Cortex of kidney (tissue), 1 donor: ENCODE data around the gene TMEM171.

ENCODE experiments used
- DNase-seq: peaks from one replicate; lab custom pipeline; 2025; lab: John Stamatoyannopoulos, UW

TMEM171 gene

DNA sequence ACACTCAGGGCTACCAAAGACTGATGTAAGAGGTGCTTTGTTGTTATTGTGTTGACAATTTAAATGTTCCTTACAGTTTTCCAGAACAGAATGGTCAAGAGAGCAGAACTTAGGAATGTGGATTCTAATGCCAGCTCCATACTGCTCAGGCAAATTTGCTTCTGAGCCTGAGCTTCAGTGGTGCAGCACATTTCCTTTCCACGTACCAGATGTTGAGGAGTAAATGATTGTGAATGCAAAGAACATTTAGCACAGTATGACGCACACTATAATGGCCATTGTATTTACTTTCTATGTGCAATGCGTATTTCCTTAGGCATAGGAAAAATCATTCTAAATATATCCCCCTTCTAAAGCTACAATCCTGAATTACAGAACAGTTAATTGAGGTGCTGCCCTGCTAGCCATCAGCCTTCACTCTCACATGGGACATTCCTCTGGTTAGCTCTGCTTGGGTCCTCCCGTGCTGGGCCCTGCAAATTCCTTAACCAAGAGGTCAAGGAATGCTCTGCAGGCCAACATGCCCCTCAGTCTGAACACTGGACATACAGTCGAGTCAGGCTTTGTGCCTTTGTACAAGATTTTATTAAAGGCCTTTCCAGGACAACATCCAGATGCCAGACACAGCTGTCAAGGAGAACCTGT, 31.5 kb downstream of the TMEM171 start:
- no peak for DNase-seq

DNA sequence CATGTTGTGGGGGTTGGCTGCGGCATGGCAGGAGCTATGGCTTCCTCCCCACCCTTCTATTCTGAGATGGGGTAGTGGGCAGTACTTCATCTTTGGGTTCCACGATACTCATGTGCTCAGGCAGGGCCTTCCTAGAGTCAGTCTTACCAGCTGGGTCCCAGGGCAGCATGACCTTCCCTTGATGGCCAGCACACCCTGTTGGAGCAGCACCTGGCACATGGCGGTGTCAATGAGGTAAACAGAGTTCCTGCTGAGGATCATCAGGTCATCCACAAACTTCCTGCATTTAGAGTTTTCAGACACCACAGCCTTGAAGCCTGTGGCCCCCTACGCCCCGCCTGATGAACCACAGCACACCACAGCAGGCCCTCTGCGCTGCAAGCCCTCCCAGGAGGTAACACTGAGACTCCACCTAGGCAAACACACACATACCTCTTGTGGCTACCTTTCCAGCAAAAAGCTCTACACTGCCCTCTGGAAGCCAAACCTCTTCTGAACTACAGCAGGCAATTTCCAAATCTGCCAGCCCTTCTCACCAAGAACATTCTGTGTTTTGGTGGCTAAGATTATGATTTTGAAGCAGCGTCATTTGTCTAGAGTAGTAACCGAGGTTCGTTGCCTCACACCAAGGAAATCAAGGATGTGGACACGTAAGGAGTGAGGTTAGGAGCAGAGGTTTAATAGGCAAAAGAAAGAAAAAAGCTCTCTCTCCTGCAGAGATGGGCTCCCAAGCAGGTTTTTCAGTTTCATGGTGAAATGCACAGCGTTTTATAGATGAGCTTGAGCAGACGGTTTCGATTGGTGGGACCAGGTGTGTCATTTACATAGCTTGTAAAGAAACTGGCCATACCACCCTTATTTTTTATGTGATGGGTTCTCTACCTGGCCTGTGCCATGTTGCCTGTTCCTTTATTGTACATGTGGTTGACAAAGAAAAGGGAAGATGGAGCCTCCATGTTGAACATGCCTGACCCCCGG, 32.3 kb downstream of the TMEM171 start:
- DNase-seq, result no peak

DNA sequence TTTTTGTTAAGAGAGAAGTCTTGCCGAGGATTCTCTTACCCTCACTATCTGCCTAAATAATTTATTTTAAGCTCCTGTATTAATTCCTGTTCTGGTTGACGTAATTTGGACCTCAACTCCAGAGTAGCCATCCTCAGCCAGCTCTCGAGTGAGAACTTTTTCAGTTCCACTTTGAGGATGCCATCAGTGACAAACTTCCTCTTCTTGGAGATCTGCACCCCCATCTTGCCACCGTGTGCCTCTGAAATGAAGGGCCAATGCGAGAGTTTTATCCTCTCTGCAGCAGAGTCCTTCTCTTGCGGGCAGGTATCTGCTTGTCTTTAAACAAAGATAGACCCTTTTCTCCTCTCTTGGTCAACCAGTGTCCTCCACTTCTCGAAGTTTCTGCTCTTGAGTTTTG, 33.1 kb downstream of the TMEM171 start:
- DNase-seq, result no peak

DNA sequence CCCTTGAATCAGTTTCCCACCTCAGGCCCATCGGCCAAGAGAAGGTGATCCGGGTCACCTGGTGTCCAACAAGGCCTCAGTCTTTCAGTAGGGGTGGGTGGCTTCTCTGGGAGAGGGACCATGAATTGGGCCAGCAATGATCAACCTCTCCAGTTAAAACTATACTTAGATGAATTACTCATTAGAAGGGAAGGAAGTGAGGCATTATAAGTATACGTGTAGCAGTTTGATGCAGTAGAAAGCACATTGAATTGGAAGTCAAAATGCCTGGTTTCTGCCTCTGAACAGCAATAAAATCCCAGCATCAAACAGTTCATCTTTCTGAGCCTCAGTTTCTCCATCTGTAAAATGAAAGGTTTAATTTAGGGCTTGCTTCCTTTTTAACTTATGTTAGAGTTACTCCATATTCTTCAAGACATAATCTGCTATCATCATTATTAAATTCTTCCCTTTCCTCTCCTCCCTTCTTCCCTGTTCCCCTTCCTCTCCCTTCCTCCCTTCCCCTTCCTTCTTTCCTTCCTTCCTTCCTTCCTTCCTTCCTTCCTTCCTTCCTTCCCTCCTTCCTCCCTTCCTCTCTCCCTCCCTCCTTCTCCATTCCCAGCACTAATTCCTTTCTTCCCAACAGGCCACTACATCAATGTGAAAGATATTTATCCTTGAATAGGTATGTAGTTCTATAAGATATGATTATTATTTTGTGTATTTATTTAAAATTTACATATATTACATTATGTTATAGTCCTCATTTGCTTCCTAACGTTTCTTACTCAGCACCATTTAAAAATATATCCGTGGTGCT, 34.0 kb downstream of the TMEM171 start:
- no peak for DNase-seq

DNA sequence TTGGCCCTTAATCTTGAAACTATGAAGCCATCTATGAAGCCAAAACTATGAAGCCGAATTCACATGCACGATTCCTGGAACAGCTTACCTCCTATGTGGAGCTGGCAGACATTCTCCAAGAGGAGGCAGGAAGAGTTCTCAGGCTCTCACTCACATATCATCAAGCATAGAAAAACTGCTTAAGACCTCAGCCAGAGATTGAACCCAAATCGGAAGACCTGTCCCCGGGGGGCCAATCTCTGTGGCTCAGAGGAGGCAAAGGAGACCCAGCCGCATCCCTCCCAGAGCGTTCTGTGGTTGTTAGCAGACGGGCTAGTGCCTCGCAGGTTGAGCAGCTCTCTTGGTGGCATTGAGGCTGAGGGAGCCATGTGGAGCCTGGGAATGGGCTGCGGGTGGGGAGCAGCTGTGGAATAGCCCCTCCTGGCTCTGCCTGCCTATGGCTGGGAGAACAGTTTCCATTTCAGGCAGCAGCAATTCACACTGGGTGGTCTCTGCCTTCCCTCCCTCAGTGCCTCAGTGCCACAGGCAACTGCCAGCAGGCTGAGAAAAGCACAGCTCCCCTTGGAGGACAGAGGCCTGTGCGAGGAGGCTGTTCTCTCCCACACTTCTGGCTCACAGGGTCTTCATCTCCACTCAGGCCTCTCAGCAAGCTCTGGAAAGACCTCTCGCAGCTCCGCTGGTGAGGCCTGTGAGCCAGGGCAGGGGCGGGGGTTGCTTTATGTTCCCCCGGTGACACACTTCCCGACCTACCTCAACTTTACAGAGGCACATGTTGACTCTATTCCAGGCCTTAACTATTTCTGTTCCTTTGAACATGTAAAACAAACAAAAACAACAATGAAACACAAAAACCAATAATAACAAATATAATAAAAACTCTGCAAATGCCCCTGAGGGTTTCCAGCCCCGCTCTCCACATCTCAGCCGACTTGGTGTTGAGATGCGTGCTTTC, 35.2 kb downstream of the TMEM171 start:
- no peak for DNase-seq

DNA sequence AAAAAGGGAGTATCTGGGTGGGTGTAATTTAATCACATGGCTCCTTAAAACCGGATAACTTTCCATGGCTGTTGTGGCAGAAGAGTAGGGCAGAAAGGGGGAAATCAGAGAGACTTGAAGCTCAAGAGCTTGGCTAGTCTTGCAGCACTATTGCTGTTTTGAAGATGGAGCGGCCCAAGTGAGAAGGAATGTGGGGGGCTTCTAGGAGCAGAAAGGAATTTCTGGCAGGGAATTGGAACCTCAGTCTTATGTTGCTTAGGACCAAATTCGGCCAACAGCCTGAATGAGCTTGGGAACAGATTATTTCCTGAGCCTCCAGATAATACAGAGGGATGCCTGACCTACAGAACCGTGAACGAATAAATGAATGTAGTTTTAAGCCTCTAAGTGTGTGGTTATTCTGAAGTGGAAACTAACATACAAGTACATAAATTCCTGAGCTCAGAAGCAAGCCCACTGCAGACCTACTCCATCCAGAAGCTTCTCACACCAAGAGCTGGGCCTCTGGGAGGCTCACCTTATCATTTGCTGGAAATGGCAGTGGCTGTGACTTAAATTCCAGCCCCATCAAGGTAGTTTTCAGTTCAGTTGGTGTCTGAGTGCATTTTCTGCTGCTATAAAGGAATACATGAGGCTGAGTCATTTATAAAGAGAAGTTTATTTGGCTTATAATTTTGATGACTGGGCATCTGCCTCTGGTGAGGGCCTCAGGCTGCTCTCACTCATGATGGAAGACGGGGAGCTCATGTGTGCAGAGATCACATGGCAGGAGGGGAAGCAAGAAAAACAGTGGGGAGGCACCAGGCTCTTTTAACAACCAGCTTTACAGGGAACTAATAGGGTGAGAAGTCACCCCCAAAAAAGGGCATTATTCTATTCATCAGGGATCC, 37.3 kb downstream of the TMEM171 start:
- no peak for DNase-seq

DNA sequence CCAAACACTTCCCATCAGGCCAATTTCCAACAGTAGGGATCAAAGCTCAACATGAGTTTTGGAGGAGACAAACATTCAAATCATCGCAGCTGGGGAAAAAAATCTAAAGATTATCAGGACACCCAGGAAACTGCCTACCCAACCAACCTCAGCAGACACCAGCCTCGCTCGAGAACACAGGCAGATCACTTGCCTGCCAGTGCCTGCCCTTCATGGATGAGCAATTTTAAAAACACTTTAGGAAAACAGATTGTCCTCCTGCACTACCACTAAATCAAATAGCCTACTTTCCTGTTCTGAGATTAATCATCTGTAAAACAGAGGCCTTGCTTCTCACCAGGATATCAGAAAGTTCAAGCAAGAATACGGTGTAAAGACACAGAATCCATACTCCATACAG, 37.9 kb downstream of the TMEM171 start:
- no peak for DNase-seq

DNA sequence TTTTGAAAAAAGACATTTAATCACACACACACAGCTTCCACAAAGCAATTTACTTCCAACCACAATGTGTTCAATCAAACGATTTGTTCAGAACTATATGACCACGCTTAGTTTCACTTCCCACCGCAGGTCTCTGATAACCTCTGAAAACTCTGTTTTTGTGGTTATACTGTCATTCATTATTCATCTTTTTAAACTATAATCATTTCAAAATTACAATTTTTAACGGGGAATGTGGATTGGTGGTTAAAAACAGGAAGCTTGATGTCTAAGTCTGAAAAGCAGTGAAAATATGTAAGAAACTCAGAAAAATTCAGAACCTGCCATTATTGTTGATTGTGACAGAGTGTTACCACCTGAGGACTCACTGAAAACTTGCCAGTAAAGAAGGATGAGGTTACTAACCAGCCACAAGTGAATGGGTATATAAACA, 39.9 kb downstream of the TMEM171 start:
- DNase-seq, result no peak

DNA sequence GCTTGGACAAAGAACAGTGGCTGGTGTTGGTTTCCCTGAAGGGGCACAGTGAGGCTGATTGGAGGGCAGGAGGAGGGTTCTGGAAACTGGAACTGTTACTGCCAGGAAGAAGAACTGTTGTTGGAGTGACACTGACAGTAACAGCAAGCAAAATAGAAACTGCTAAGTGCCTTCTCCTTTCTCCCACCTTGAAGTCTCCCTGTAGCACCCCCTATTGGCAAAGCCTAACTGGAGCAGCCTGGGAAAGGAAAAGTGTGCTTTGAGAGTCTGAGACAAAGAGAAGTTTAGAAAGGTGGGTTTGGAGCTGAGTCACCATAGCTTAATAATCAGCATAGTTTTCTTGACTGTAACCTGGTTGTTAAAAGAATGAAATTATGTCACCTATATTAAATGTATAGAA, 50.1 kb downstream of the TMEM171 start:
- no peak for DNase-seq

DNA sequence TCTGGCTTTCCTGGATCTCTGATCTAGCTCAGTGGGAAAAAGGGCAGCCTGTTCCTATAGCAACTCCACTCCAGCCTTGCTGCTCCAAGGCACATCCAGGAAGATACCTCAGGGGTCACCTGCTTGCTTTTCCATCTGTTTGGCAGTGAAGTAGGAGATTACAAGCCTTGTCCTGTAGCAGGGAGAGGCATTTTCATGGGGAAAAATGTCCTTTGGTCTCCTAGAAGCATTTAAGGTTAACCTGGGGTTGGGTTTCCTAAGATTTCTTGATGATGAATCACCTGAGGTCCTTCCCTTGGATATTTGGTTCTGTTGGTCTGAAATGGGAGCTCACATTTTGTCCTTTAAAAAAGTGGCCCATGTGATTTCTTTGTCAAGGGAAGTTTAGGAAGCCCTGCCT, 51.1 kb downstream of the TMEM171 start:
- DNase-seq, result no peak

DNA sequence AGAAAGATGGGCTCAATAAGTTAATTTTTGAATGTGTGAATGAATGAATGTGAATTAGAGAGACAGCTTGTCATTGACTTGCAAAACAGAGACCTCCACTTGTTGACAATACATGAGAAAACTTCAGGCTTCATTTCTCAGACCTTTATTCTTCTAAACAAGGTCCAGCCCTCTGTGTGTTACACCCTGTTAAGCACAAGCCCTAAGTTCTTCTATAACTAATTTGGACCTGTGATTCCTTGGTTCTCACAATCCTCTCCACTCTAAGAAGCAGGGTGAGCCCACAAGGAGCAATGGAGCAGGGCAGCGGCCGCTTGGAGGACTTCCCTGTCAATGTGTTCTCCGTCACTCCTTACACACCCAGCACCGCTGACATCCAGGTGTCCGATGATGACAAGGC, 52.6 kb downstream of the TMEM171 start, which contains the start of gene TMEM174:
TMEM174 (plus strand) TSS at position 243 of the 400 bp plus-strand sequence; CDS start at position 294, 51 bp downstream.
- DNase-seq, result no peak

DNA sequence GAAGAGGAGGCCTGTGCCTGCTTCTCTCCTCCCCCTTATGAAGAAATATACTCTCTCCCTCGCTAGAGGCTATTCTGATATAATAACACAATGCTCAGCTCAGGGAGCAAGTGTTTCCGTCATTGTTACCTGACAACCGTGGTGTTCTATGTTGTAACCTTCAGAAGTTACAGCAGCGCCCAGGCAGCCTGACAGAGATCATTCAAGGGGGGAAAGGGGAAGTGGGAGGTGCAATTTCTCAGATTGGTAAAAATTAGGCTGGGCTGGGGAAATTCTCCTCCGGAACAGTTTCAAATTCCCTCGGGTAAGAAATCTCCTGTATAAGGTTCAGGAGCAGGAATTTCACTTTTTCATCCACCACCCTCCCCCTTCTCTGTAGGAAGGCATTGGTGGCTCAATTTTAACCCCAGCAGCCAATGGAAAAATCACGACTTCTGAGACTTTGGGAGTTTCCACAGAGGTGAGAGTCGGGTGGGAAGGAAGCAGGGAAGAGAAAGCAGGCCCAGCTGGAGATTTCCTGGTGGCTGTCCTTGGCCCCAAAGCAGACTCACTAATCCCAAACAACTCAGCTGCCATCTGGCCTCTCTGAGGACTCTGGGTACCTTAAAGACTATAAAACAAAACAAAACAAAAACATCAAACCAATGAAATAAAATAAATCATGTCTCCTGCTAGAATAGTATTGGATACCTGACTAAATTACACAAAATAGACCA, 53.9 kb downstream of the TMEM171 start:
- no peak for DNase-seq

DNA sequence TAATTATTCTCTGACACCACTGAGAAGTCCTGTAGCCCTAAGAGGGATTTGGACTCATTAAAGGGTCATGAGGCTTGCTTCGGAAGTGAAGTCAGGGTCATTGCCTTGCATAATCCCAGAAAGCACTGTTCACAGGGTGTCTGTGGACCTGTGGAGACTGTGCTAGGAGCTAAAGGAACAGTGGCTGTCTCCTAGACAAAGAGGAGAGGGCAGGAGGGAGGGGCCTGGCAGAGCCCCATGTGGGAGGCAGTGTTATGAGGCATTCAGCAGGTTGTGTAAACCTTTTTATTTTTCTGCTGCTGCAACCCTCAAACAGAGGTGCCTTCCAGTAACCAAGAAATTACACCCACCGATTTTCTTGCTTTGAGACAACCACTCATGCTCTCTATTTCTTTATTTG, 55.9 kb downstream of the TMEM171 start:
- DNase-seq, result no peak

DNA sequence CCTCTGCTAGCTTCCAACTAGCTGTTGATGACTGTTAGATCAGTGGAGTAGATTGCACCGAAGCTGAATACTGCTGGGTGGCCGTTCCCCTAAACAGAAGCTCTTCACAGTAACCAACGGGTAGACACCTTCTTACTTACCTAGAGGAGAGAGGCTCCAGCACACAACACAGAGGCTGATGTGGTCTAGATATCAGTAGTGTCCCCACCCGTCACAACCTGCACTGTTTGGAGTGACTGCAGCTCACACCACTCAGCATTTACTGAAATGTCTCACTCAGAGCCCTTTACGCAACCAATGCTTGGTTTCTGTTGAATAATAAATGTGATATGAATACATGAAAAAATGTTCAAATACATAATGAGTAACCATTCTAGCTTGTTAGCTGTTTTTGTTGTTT, 57.9 kb downstream of the TMEM171 start:
- DNase-seq, result no peak

DNA sequence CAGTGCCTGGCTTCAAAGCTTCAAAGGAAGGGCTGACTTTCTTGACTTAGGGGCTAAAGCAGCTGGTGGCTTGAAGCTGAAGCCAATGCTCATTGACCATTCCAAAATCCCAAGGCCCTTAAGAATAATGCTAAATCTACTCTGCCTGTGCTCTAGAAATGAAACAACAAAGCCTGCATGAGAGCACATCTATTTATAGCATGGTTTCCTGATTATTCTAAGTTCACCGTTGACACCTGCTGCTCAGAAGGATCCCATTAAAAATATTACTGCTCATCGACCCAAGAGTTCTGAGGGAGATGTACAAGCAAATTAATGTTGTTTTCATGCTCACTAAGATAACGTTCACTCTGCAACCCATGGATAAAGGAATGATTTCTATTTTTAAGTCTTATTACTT, 59.4 kb downstream of the TMEM171 start:
- DNase-seq, result no peak

DNA sequence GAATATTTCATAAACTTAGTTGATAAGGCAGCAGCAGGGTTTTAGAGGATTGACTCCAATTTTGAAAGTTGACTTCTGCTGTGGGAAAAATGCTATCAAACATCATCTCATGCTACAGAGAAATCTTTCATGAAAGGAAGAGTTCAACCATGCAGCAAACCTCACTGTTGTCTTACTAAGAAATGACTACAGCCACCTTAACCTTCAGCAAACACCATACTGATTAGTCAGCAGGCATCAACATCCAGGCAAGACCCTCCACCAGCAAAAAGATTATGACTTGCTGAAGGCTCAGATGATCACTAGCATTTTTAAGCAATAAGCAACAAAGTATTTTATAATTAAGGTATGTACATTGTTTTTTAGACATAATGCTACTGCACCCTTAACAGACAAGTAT, 60.2 kb downstream of the TMEM171 start:
- DNase-seq, result no peak
